ENCODE results near the gene IQCK.

Gene IQCK

GRCh38 chr16:19705843-19706242 is 12.2 kb upstream of the IQCK start:
- ChIA-PET CTCF (no interaction called here), POLR2A (interaction anchor here (1.5 kb wide), 1 partner anchor 151 kb away, joined by 4 read pairs; the partner anchor contains the start of gene VPS35L)
- Histone ChIP-seq H3K27ac (ENCODE audit: extremely low read depth, low read depth, low read length) (no peak overlapping the region), H3K9me3 (ENCODE audit: control insufficient read depth, insufficient read depth, low read depth, low read length) (no peaks in the 10 kb centered on the region), H3K4me1 (ENCODE audit: control insufficient read depth, insufficient read depth, low read length) (peaks cover 3% of the 10 kb centered on the region; the same call in 1 of the 2 replicates), H3K36me3 (ENCODE audit: control insufficient read depth in 2 of 2, insufficient read depth in 1 of 2, low read length in 2 of 2) (peaks cover 7 to 88% of the 10 kb centered on the region in 2 experiments), H3K4me3 (ENCODE audit: low read depth, low read length) (no peak overlapping the region)
- no peak for TF ChIP-seq ZNF560 (tag by site-specific recombination; IDR thresholded peaks at IDR 0.05; ENCODE audit: borderline replicate concordance)
- TF ChIP-seq ZNF211 (tag by site-specific recombination; IDR thresholded peaks at IDR 0.05; ENCODE audit: low read depth) = no peak
- no peak for TF ChIP-seq ZNF350 (tag by site-specific recombination; IDR thresholded peaks at IDR 0.05)
- no peak for TF ChIP-seq ZNF391 (tag by site-specific recombination; IDR thresholded peaks at IDR 0.05; ENCODE audit: borderline replicate concordance, low read depth)
- no peak for TF ChIP-seq ZNF792 (tag by site-specific recombination; IDR thresholded peaks at IDR 0.05)
- no peak for TF ChIP-seq ZNF148 (tag by site-specific recombination; IDR thresholded peaks at IDR 0.05; ENCODE audit: borderline replicate concordance)
- TF ChIP-seq ZNF133 (tag by site-specific recombination; IDR thresholded peaks at IDR 0.05) = no peak
- TF ChIP-seq GLIS2 (tag by site-specific recombination; IDR thresholded peaks at IDR 0.05) = no peak
- TF ChIP-seq ZNF548 (tag by site-specific recombination; IDR thresholded peaks at IDR 0.05) = no peak
- TF ChIP-seq ZNF621 (tag by site-specific recombination; IDR thresholded peaks at IDR 0.05) = no peak
- no peak for TF ChIP-seq TSHZ1 (tag by site-specific recombination; IDR thresholded peaks at IDR 0.05; ENCODE audit: borderline replicate concordance)
- no peak for TF ChIP-seq MYNN (tag by site-specific recombination; IDR thresholded peaks at IDR 0.05; ENCODE audit: borderline replicate concordance)
- TF ChIP-seq FEZF1 (tag by site-specific recombination; IDR thresholded peaks at IDR 0.05) = no peak
- TF ChIP-seq ZBTB17 (tag by site-specific recombination; IDR thresholded peaks at IDR 0.05) = no peak
- no peak for TF ChIP-seq ZFP37 (tag by site-specific recombination; IDR thresholded peaks at IDR 0.05)
- TF ChIP-seq ZNF596 (tag by site-specific recombination; IDR thresholded peaks at IDR 0.05) = no peak
- TF ChIP-seq GLI2 (tag by site-specific recombination; IDR thresholded peaks at IDR 0.05; ENCODE audit: borderline replicate concordance, low read depth) = no peak
- TF ChIP-seq ZFP41 (tag by site-specific recombination; IDR thresholded peaks at IDR 0.05; ENCODE audit: borderline replicate concordance) = no peak
- no peak for TF ChIP-seq ZNF549 (tag by site-specific recombination; IDR thresholded peaks at IDR 0.05)

- peaks cover 7 to 93% of the 10 kb centered on the region in 2 experiments for H3K36me3 ChIP-seq (ENCODE audit: control insufficient read depth in 2 of 2, insufficient read depth in 1 of 2, low read length in 2 of 2)
- H3K4me1 ChIP-seq (ENCODE audit: control insufficient read depth, insufficient read depth, low read length) = no peaks in the 10 kb centered on the region
- no peak overlapping the region for H3K4me3 ChIP-seq (ENCODE audit: low read depth, low read length)
- no peaks in the 10 kb centered on the region for H3K9me3 ChIP-seq (ENCODE audit: control insufficient read depth, insufficient read depth, low read depth, low read length)
- TF ChIP-seq ELK4 (IDR thresholded peaks at IDR 0.05; ENCODE audit: borderline replicate concordance, low read depth, low read length) (no peak), ZNF248 (tag by site-specific recombination; IDR thresholded peaks at IDR 0.05) (no peak), ZNF596 (tag by site-specific recombination; IDR thresholded peaks at IDR 0.05) (no peak), BCL11A (tag by site-specific recombination; IDR thresholded peaks at IDR 0.05; ENCODE audit: low read depth) (no peak), ZNF792 (tag by site-specific recombination; IDR thresholded peaks at IDR 0.05) (no peak), ZNF529 (tag by site-specific recombination; IDR thresholded peaks at IDR 0.05; ENCODE audit: insufficient replicate concordance) (no peak), ZNF112 (tag by site-specific recombination; IDR thresholded peaks at IDR 0.05) (no peak), HIC1 (tag by site-specific recombination; IDR thresholded peaks at IDR 0.05) (no peak)
- CTCF ChIA-PET = no interaction called here
- POLR2A ChIA-PET = no interaction called here
- H3K27ac ChIP-seq (ENCODE audit: extremely low read depth, low read depth, low read length) = no peak overlapping the region
Measured at GRCh38 chr16:19706846-19707245, 11.2 kb upstream of the IQCK start.

All from HEK293 (cell line).